Osteoblast (primary cell): ENCODE data around the gene CDH5. TPM values are rescaled to one million over a fixed set of nuclear protein-coding genes. Genes with fewer than 3 reads are reported as not detected.
"Not testable (repeated sequence)": the region's sequence is repeated elsewhere in the genome, so short reads cannot be mapped to it uniquely, and the experiment has no call there.

ENCODE experiments used
- DNase-seq: peaks from one replicate; pipeline ENCODE4 v3.0.0; 2011; ENCODE audit warnings: low spot score, mixed read lengths; ENCODE audit not compliant: insufficient read length; ENCODE audit errors: missing footprints
- H2AFZ ChIP-seq: 2 replicates; pipeline ENCODE4 v1.6.0; 2011; ENCODE audit warnings: mild to moderate bottlenecking, low read length
- H3K27ac ChIP-seq: 2 replicates; pipeline ENCODE4 v1.5.1; 2011; ENCODE audit warnings: mild to moderate bottlenecking, low read depth, low read length, moderate library complexity
- H3K27me3 ChIP-seq: 2 replicates; pipeline ENCODE4 v1.6.0; 2012; ENCODE audit warnings: mild to moderate bottlenecking, control low read depth, inconsistent platforms, low read length, moderate library complexity; ENCODE audit not compliant: insufficient read depth
- H3K36me3 ChIP-seq: 2 replicates; pipeline ENCODE4 v1.5.1; 2011; ENCODE audit warnings: mild to moderate bottlenecking, low read length, control low read depth, moderate library complexity; ENCODE audit not compliant: insufficient read depth
- H3K4me1 ChIP-seq: 2 replicates; pipeline ENCODE4 v1.5.1; 2011; ENCODE audit warnings: mild to moderate bottlenecking, low read length, control low read depth, moderate library complexity; ENCODE audit not compliant: insufficient read depth
- H3K4me2 ChIP-seq: 2 replicates; pipeline ENCODE4 v1.6.0; 2011; ENCODE audit warnings: mild to moderate bottlenecking, low read length; ENCODE audit not compliant: insufficient read depth
- H3K4me3 ChIP-seq: fragments of 200-600 bp; sonication (generic); 3 replicates; pipeline ENCODE4 v1.5.1; 2012; ENCODE audit warnings: mild to moderate bottlenecking, low read length, inconsistent platforms; ENCODE audit not compliant: insufficient read depth
- H3K79me2 ChIP-seq: 2 replicates; pipeline ENCODE4 v1.6.0; 2012; ENCODE audit warnings: mild to moderate bottlenecking, low read length, control low read depth, inconsistent platforms; ENCODE audit not compliant: insufficient read depth
- H3K9me3 ChIP-seq: 2 replicates; pipeline ENCODE4 v1.5.1; 2011; ENCODE audit warnings: low read depth, low read length, control low read depth
- H4K20me1 ChIP-seq: 2 replicates; pipeline ENCODE4 v1.6.0; 2012; ENCODE audit warnings: mild to moderate bottlenecking, low read length, control low read depth; ENCODE audit not compliant: insufficient read depth
- total RNA-seq: library from RNA; depleted of rRNA; stranded (reverse); fragments of >200 nt; gene quantifications from 2 replicates; pipeline ENCODE4 v1.2.3, GENCODE V29; 2012
- TF ChIP-seq, protein P1 (sequence below): IDR thresholded peaks from 2 replicates; pipeline ENCODE4 v1.5.1; 2011; ENCODE audit warnings: mild to moderate bottlenecking, low read depth, low read length, moderate library complexity; ENCODE audit errors: extremely low read depth

CDH5 gene
- total RNA-seq, 1 donor = 0.72 TPM

DNA sequence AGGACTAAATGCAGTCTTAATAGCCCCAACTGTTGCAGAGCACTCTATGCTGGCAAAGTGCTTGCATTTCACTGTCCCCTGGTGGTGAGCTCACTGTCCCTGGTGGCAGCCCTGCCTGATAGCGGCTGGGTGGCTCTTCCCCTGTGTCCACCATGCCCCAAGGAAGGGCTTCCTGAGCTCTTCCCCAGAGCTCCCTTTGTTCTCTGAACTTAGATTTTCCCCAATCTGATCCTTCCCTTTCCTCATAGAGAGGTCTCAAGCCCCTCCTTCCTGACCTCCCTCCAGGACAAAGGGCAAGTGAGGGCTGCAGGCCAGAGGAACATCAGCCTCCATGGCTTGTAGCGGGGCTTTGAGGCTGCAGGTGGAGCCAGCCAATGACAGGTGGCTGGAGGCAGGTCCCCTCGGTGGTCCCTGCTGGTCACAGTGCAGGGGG, 77.6 kb downstream of the CDH5 start:
- Histone ChIP-seq H3K79me2 (no peaks in the 10 kb centered on the region), H3K4me1 (peaks cover 14% of the 10 kb centered on the region), H3K36me3 (no peaks in the 10 kb centered on the region), H3K27me3 (peaks cover 9% of the 10 kb centered on the region), H3K9me3 (no peaks in the 10 kb centered on the region), H3K27ac (no peak overlapping the region), H3K4me3 (no peak overlapping the region), H3K4me2 (no peak overlapping the region), H4K20me1 (no peaks in the 10 kb centered on the region), H2AFZ (no peak overlapping the region)
- DNase-seq = no peak
- TF ChIP-seq, protein P1, sequence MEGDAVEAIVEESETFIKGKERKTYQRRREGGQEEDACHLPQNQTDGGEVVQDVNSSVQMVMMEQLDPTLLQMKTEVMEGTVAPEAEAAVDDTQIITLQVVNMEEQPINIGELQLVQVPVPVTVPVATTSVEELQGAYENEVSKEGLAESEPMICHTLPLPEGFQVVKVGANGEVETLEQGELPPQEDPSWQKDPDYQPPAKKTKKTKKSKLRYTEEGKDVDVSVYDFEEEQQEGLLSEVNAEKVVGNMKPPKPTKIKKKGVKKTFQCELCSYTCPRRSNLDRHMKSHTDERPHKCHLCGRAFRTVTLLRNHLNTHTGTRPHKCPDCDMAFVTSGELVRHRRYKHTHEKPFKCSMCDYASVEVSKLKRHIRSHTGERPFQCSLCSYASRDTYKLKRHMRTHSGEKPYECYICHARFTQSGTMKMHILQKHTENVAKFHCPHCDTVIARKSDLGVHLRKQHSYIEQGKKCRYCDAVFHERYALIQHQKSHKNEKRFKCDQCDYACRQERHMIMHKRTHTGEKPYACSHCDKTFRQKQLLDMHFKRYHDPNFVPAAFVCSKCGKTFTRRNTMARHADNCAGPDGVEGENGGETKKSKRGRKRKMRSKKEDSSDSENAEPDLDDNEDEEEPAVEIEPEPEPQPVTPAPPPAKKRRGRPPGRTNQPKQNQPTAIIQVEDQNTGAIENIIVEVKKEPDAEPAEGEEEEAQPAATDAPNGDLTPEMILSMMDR = no peak

DNA sequence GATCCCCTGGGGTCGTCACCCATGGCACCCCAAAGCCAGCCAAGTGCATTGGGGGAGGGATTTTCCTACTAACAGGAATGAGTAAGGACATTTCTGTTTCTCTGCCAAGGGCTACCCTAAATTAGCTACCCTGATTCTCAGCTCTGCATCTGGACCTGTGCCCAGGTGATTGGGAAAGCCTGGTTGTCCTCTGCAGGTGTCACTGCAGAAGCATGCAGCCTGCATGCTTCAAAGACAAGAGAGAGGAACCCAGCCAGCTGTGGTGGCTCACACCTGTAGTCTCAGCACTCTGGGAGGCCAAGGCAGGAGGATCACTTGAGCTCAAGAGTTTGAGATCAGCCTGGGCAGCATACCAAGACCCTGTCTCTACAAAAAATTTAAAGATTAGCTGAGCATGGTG, 80.2 kb downstream of the CDH5 start:
- no peak overlapping the region for H3K4me2 ChIP-seq
- H2AFZ ChIP-seq = no peak overlapping the region
- H3K4me3 ChIP-seq = no peak overlapping the region
- no peaks in the 10 kb centered on the region for H3K36me3 ChIP-seq
- peaks cover 11% of the 10 kb centered on the region for H3K4me1 ChIP-seq
- TF ChIP-seq, protein P1 = no peak
- H3K27me3 ChIP-seq = peaks cover 9% of the 10 kb centered on the region
- H3K79me2 ChIP-seq = no peaks in the 10 kb centered on the region
- DNase-seq = no peak
- H4K20me1 ChIP-seq = no peaks in the 10 kb centered on the region
- no peak overlapping the region for H3K27ac ChIP-seq
- H3K9me3 ChIP-seq = no peaks in the 10 kb centered on the region

DNA sequence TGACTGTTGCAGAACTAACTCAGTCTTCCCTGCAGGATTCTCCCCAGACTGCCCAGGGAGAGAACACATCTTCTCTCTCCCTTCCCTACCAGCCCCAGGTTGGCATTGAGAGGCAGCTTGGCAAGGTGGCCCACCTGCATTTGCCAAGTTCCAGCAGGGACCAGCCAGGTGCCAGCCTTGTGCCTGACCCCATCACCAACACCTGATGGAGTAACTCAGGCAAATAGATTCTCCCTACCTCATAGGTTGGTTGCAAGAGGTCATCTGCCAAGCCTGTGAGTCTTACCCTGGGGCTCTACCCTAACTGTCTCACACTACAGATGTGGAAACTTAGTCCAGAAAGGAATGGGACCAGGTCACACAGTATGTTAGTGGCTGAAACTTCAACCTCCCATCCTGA, 81.0 kb downstream of the CDH5 start:
- no peak for DNase-seq
- H3K4me1 ChIP-seq = peaks cover 4% of the 10 kb centered on the region
- peaks cover 9% of the 10 kb centered on the region for H3K27me3 ChIP-seq
- H3K4me2 ChIP-seq = no peak overlapping the region
- H3K36me3 ChIP-seq = no peaks in the 10 kb centered on the region
- no peak overlapping the region for H3K4me3 ChIP-seq
- H3K79me2 ChIP-seq = no peaks in the 10 kb centered on the region
- H3K9me3 ChIP-seq = no peaks in the 10 kb centered on the region
- TF ChIP-seq, protein P1 = no peak
- no peak overlapping the region for H2AFZ ChIP-seq
- H4K20me1 ChIP-seq = no peaks in the 10 kb centered on the region
- no peak overlapping the region for H3K27ac ChIP-seq

DNA sequence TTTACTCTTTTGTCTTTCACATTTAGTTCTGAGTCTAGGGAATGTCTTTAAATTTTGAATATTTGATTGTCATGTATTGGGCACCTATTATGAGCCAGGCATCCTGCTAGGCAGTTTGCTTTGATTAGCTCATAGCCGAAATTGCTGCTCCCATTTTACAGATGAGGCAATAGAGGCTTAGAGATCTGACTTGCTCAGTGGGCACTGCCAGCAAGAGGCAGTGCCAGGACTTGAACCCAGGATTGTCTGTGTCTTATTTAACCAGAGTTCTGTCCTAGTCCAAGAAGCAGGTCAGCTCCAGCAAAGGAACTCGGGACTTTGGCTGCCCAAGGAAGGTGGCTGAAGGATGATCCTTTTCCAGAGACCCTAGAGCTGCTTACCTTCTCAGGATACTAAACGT, 85.1 kb downstream of the CDH5 start:
- no peak for DNase-seq
- no peaks in the 10 kb centered on the region for H3K79me2 ChIP-seq
- H3K4me3 ChIP-seq = no peak overlapping the region
- H3K27ac ChIP-seq = no peak overlapping the region
- no peaks in the 10 kb centered on the region for H4K20me1 ChIP-seq
- H2AFZ ChIP-seq = no peak overlapping the region
- no peaks in the 10 kb centered on the region for H3K36me3 ChIP-seq
- H3K4me2 ChIP-seq = no peak overlapping the region
- no peaks in the 10 kb centered on the region for H3K4me1 ChIP-seq
- peaks cover 7% of the 10 kb centered on the region for H3K27me3 ChIP-seq
- TF ChIP-seq, protein P1 = no peak
- H3K9me3 ChIP-seq = no peaks in the 10 kb centered on the region

DNA sequence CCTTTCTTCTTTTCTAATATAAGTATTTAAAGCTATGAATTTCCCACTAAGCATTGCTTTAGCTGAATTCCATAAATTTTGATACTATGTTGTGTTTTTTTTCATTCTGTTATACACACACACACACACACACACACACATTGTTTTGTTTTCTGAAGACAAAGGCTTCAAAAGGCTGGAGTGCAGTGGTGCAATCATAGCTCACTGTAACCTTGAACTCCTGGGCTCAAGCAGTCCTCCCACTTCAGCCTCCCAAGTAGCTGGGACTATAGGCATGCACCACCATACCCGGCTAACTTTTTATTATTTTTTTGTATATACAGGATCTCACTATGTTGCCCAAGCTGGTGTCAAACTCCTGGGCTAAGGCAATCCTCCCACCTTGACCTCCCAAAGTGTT, 86.7 kb downstream of the CDH5 start:
- not testable (repeated sequence) for H3K9me3 ChIP-seq, H3K4me2 ChIP-seq, H3K4me1 ChIP-seq, H4K20me1 ChIP-seq, H3K79me2 ChIP-seq, H3K27me3 ChIP-seq, DNase-seq, H3K27ac ChIP-seq, H2AFZ ChIP-seq, H3K36me3 ChIP-seq, H3K4me3 ChIP-seq
